Left kidney (tissue), 2 donors: ENCODE data around the gene GMNC. TPM values are rescaled to one million over a fixed set of nuclear protein-coding genes. Genes with fewer than 3 reads are reported as not detected.

Source experiments
- DNase-seq: peaks from one replicate; pipeline ENCODE4 v3.0.0-alpha.2; 2013
- polyA plus RNA-seq: library from polyadenylated mRNA; unstranded; fragments of 120-200 nt; gene quantifications from one replicate; pipeline ENCODE4 v1.2.1, GENCODE V29; 2013; ENCODE audit not compliant: insufficient read length

Gene GMNC
- polyA plus RNA-seq, 1 donor, result 8.1 TPM

- no peak for DNase-seq
Measured at GRCh38 chr3:190849607-190850006, 12.9 kb downstream of the GMNC start.

GRCh38 chr3:190848870-190849269 is 13.6 kb downstream of the GMNC start:
- DNase-seq, result no peak

- DNase-seq, result no peak
Measured at GRCh38 chr3:190847436-190847835, 15.1 kb downstream of the GMNC start.

GRCh38 chr3:190840146-190840545 is 22.3 kb downstream of the GMNC start:
- DNase-seq, result no peak

- no peak for DNase-seq
Measured at GRCh38 chr3:190831225-190831624, 31.3 kb downstream of the GMNC start.

- DNase-seq, result no peak
Measured at GRCh38 chr3:190830031-190830430, 32.5 kb downstream of the GMNC start.

- DNase-seq, result no peak
Measured at GRCh38 chr3:190826018-190826417, 36.5 kb downstream of the GMNC start.

GRCh38 chr3:190825386-190826016 is 37.0 kb downstream of the GMNC start:
- DNase-seq, result no peak

- peak; percentile 49 for DNase-seq
Measured at GRCh38 chr3:190811775-190812480, 50.6 kb downstream of the GMNC start.

GRCh38 chr3:190810957-190811356 is 51.5 kb downstream of the GMNC start:
- no peak for DNase-seq

- DNase-seq, result no peak
Measured at GRCh38 chr3:190809351-190809750, 53.1 kb downstream of the GMNC start.

GRCh38 chr3:190807719-190808375 is 54.6 kb downstream of the GMNC start:
- DNase-seq, result no peak
